Neutrophil (primary cell): Measurements from ENCODE around the gene SRL.
"Not testable (repeated sequence)": the region's sequence is repeated elsewhere in the genome, so short reads cannot be mapped to it uniquely, and the experiment has no call there.

Experiments used
- H3K27ac ChIP-seq: fragments of 200-600 bp; sonication (generic); 2 replicates; pipeline ENCODE4 v1.5.1; 2016; ENCODE audit warnings: mild to moderate bottlenecking, moderate library complexity
- H3K27me3 ChIP-seq: fragments of 200-600 bp; sonication (generic); 2 replicates; pipeline ENCODE4 v1.6.0; 2016; ENCODE audit warnings: mild to moderate bottlenecking
- H3K36me3 ChIP-seq: fragments of 200-600 bp; sonication (generic); 2 replicates; pipeline ENCODE4 v1.5.1; 2017
- H3K4me1 ChIP-seq, 2 experiments: fragments of 200-600 bp in 1 of 2; sonication (generic) in 1 of 2; 1 replicate in 1 of 2; 2 replicates in 1 of 2; pipeline versions ENCODE4 v1.5.1 to v1.6.1; 2013 to 2016; ENCODE audit warnings: low read depth in 1 of 2, low read length in 1 of 2, mild to moderate bottlenecking in 1 of 2, moderate library complexity in 1 of 2; ENCODE audit not compliant: control insufficient read depth in 1 of 2, insufficient read depth in 1 of 2
- H3K4me3 ChIP-seq, 2 experiments: fragments of 200-600 bp in 1 of 2; sonication (generic) in 1 of 2; 1 replicate in 1 of 2; 2 replicates in 1 of 2; pipeline ENCODE4 v1.5.1; 2013 to 2016; ENCODE audit warnings: low read depth in 1 of 2, low read length in 1 of 2, mild to moderate bottlenecking in 1 of 2, moderate library complexity in 1 of 2
- H3K9me3 ChIP-seq: fragments of 200-600 bp; sonication (generic); 2 replicates; pipeline ENCODE4 v1.5.1; 2016
- CTCF ChIP-seq: fragments of 200-600 bp; sonication (generic); IDR thresholded peaks from 2 replicates; pipeline ENCODE4 v1.5.1; 2016; ENCODE audit warnings: antibody characterized with exemption

SRL gene

DNA sequence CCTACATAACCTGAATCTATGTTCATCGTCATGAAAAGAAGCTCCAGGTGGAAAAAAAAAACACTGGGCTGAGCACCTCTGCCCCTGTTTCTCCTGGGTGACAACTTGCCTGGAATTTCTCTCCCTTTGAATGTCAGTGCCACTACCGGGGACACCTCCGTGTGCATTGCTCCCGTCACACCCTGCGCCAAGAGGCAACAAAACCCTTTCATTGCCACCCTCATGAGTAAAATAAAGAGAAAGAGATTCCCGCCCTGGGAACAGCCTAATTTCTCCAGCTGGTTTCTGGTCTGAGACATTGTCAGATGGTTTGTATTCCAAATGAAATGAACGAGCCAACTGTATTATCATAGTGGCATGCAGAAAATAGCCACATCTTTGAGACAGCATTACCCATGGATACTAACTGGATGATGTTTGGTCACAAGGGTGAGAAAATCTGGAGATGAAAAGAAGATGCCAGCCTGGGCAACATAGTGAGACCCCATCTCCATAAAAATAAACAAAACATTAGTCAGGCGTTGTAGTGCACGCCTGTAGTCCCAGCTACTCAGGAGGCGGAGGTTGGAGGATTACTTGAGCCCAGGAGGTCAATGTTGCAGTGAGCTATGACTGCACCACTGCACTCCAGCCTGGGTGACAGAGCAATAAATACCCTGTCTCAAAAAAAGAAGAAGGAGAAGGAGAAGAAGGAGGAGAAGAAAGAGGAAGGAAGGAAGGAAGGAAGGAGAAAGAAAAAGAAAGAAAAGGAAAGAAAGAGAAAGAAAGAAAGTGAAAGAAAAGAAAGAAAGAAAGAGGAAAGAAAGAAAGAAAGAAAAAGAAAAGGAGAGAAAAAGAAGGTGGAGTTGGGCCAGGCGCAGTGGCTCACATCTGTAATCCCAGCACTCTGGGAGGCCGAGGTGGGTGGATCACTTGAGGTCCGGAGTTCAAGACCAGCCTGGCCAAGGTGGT is 83.5 kb downstream of the SRL start:
- Histone ChIP-seq H3K4me3 (no peak overlapping the region), H3K27ac (no peak overlapping the region), H3K27me3 (no peaks in the 10 kb centered on the region), H3K4me1 (no peaks in the 10 kb centered on the region), H3K36me3 (no peaks in the 10 kb centered on the region), H3K9me3 (no peaks in the 10 kb centered on the region)
- no peak for TF ChIP-seq CTCF

- no peak overlapping the region for H3K4me3 ChIP-seq
- no peaks in the 10 kb centered on the region for H3K36me3 ChIP-seq
- no peaks in the 10 kb centered on the region for H3K9me3 ChIP-seq
- TF ChIP-seq CTCF, result no peak
- no peaks in the 10 kb centered on the region for H3K4me1 ChIP-seq
- no peaks in the 10 kb centered on the region for H3K27me3 ChIP-seq
- no peak overlapping the region for H3K27ac ChIP-seq
These were observed 84.5 kb downstream of the SRL start for GRCh38 chr16:4157376-4157825.

DNA sequence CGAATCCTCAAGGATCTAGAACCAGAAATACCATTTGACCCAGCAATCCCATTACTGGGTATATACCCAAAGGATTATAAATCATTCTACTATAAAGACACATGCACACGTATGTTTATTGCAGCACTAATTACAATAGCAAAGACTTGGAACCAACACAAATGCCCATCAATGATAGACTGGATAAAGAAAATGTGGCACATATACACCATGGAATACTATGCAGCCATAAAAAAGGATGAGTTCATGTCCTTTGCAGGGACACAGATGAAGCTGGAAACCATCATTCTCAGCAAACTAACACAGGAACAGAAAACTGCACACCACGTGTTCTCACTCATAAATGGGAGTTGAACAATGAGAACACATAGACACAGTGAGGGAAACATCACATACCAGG is 85.4 kb downstream of the SRL start:
- H3K4me1 ChIP-seq, H3K9me3 ChIP-seq, H3K27me3 ChIP-seq, H3K27ac ChIP-seq, H3K36me3 ChIP-seq, H3K4me3 ChIP-seq: not testable (repeated sequence)

GRCh38 chr16:4153364-4153763 is 88.5 kb downstream of the SRL start:
- not testable (repeated sequence) for H3K4me3 ChIP-seq, H3K27ac ChIP-seq, H3K9me3 ChIP-seq, H3K4me1 ChIP-seq, H3K27me3 ChIP-seq, H3K36me3 ChIP-seq

DNA sequence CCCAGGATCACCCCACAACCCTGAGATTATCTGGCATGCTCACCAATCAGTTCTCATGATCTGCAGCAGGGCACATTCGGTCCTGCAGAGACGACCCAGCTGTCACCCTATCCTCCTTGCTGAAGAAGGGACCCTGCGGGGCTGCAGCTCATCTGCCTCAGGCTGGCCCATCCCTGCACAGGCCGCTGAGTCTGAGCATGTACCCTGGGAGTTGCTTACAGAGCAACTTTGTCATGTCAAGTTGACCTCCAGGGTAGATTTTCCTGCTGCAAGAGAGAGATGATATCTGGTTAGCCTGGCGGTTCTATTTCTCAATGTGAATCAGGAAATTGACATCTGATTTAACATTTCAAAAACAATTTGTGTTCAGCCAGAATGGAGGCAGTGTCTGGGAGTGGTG is 89.6 kb downstream of the SRL start:
- no peaks in the 10 kb centered on the region for H3K36me3 ChIP-seq
- TF ChIP-seq CTCF, result no peak
- H3K9me3 ChIP-seq, result no peaks in the 10 kb centered on the region
- H3K27me3 ChIP-seq, result no peaks in the 10 kb centered on the region
- no peak overlapping the region for H3K4me3 ChIP-seq
- H3K27ac ChIP-seq, result no peak overlapping the region
- H3K4me1 ChIP-seq, result no peaks in the 10 kb centered on the region

DNA sequence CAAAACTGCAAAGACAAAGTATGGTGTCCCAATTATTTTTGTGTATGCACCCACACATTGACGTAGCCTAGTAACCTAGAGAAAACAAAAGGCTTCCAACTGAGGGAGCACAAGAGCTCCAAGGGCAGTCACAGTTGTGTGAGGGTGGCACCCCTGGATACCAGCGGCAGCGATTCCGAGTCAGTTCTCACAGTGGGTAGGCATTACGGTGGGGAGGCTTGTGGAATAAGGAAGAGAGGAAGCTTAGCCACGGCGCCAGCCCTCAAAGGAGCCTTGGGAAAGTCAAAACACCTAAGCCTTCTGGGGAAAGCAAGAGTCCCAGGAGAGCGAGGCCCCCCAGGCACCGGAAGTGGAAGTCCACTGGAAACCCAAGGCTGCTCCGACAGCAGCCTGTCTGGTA is 94.6 kb downstream of the SRL start:
- Histone ChIP-seq H3K9me3 (no peaks in the 10 kb centered on the region), H3K4me3 (no peak overlapping the region), H3K4me1 (no peaks in the 10 kb centered on the region), H3K36me3 (no peaks in the 10 kb centered on the region), H3K27me3 (no peaks in the 10 kb centered on the region), H3K27ac (no peak overlapping the region)
- TF ChIP-seq CTCF, result no peak
